GM13976 (cell line): ENCODE measurements around the gene LGI4.

Source experiments
- DNase-seq: peaks from one replicate; pipeline ENCODE4 v3.0.0; 2012; ENCODE audit warnings: low spot score
- in situ Hi-C: fragments of 300-500 bp; cut with MboI; formaldehyde crosslinking; loops from one replicate; pipeline ENCODE4 v1.12.0; 2022; ENCODE audit warnings: low sequenced_read_pairs, mixed read lengths, inconsistent platforms; ENCODE audit not compliant: unreplicated experiment
- TF ChIP-seq, protein P1 (sequence below): IDR thresholded peaks from 2 replicates; pipeline ENCODE4 v1.5.1; 2012; ENCODE audit warnings: borderline replicate concordance, mild to moderate bottlenecking; ENCODE audit not compliant: insufficient read depth; ENCODE audit errors: extremely low read depth, missing control alignments, control extremely low read depth

LGI4 gene

DNA sequence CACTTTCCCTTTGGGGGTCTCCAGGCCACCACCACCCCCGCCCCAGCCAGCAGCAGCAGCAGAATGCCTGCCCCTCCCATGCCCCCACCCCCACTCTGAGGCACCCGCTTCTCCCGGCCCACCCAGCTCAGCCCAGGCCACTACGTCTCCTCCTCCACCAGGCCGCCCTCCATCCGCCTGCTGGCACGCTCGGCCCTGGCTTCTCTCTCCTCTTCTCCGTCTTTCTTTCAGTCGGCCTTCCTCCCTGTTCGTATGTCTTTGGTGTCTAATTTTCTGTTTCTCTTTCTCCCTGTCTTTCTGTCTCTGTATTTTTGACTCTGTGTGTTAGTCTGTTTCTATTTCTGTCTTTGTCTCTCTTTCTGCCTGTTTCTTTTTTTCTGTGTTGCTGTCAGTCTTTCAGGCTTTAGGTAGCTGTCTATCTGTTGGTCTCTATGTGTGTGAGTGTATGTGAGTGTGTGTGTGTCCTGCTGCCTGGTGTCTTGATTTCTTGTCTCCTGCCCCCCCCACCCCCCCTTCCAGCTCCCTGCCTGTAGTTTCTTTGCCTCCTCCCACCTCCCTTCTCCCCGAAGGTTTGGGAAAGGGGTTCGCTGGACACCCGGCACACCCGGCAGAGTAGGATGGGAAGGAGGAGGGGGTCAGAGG lies at the start of gene LGI4:
TSS of gene LGI4 (minus strand) at position 459 of the 642 bp plus-strand sequence. CDS start at position 80, 379 bp downstream.
- in situ Hi-C loops: no loop called here
- TF ChIP-seq, protein P1, sequence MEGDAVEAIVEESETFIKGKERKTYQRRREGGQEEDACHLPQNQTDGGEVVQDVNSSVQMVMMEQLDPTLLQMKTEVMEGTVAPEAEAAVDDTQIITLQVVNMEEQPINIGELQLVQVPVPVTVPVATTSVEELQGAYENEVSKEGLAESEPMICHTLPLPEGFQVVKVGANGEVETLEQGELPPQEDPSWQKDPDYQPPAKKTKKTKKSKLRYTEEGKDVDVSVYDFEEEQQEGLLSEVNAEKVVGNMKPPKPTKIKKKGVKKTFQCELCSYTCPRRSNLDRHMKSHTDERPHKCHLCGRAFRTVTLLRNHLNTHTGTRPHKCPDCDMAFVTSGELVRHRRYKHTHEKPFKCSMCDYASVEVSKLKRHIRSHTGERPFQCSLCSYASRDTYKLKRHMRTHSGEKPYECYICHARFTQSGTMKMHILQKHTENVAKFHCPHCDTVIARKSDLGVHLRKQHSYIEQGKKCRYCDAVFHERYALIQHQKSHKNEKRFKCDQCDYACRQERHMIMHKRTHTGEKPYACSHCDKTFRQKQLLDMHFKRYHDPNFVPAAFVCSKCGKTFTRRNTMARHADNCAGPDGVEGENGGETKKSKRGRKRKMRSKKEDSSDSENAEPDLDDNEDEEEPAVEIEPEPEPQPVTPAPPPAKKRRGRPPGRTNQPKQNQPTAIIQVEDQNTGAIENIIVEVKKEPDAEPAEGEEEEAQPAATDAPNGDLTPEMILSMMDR: no peak
- DNase-seq: no peak

DNA sequence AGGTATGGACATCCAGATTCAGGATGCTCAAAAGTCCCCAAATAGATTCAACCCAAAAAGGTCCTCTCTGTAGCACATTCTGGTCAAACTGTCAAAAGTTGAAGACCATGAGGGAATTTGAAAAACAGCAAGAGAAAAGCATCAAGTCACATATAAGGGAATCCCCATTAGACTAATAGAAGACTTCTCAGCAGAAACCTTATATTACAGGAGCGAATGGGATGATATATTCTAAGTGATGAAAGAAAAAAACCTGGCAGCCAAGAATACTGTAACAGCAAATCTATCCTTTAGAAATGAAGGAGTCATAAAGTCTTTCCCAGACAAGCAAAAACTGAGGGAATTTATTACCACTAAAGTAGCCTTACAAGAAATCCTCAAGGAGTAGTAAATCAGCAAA lies 49.4 kb upstream of the LGI4 start:
- in situ Hi-C loops: no loop called here
- TF ChIP-seq, protein P1: no peak
- no peak for DNase-seq

DNA sequence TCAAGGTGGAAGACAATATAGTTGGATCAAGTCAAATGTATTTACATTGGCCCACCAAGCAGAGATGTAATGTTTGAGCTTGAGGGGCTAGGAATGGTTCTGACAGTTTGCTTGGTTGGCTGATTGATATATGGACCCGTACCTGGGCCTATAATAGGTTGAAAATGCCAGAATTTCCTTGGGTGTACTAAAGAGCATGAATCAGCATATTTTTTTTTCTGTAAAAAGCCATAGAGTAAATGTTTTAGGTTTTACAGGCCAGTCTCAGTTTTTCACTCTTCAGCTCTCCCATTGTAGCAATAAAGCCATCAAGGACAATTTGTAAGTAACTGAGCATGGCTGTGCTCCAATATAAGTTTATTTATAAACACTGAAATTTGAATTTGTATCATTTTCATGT lies 46.5 kb upstream of the LGI4 start:
- DNase-seq: no peak
- in situ Hi-C loops: no loop called here
- TF ChIP-seq, protein P1: no peak

DNA sequence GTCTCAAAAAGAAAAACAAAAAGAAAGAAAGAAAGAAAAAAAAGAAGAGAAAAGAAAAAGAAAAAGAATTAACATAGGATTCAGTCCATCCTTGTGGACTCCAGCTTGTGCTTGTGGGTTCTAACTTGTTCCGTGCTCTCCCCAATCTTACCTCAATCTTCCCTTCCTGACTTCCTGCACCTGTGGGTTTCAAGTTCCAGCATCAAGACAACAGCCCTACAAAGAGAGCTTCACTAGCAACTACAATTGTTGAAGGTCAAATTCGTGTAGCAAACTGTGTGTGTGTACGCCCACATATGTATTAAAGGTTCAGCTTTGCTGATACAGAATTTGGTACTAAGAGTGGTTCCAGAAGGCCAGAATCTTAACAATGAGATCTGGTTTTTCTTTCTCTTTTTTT lies 45.0 kb upstream of the LGI4 start:
- in situ Hi-C loops: no loop called here
- DNase-seq: no peak
- TF ChIP-seq, protein P1: no peak

DNA sequence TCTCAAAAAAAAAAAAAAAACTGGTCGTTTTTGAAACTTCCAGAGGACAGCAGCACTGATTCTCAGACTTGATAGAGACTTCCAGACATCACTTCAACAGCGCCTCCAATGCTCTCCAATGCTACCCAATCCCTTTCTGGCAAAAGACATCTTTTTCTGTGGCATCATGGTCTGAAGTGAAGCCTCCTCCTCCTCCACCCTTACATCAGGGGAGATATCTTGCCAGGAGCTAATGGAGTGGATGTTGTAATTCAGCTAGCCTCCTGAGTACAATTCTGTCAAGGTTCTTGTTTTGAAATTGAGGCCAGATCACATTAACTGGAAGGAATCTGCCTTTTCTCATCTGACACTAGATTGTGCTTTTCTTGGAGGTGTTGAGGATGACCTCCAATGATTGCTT lies 43.8 kb upstream of the LGI4 start:
- no peak for DNase-seq
- in situ Hi-C loops: no loop called here
- TF ChIP-seq, protein P1: no peak

DNA sequence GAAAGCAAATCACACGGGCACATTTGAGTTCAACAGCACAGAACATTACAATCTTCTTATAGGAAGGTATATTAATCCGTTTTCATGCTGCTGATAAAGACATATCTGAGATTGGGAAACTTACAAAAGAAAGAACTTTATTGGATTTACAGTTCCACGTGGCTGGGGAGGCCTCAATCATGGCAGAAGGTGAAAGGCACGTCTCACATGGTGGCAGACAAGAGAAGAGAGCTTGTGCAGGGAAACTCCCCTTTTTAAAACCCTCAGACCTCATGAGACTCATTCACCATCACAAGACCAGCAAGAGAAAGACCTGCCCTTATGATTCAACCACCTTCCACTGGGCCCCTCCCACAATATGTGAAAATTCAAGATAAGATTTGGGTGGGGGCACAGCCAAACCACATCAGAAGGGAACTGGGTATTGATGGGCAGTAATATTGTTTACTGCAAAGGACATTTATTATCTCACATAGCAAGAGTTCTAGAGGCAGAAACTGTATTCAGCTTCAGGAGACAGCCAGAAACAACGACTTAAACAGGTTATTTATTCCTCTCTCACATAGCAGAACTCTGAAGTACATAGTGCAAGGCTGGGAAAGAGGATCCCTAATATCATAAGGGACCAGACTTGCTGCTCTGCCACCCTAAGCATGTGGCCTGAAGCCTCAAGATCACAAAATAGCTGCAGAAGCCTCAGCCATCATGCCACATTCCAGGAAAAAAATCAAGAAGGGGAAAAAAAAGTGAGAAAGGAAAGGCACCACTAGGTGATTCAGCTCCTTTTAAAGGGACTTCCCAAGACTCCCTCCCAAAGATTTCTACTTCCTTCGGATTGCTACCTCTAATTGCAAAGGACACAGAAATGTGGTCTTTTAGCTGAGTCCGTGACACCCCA lies 42.8 kb upstream of the LGI4 start:
- in situ Hi-C loops: no loop called here
- TF ChIP-seq, protein P1: no peak
- no peak for DNase-seq
